HL-60 (cell line): ENCODE data around the gene MYLK4.

Source experiments
- DNase-seq, 2 experiments: peaks; one replicate each; pipeline ENCODE4 v3.0.0-alpha.2; 2010 to 2020; ENCODE audit warnings: low read depth in 1 of 2, low spot score in 1 of 2
- H3K27ac ChIP-seq: fragments of 250-450 bp; sonication (Bioruptor Pico); replicated peaks from 2 replicates; pipeline ENCODE4 v1.5.1; 2020; ENCODE audit warnings: mild to moderate bottlenecking, moderate library complexity
- H3K27me3 ChIP-seq: fragments of 250-450 bp; sonication (Bioruptor Pico); 2 replicates; pipeline ENCODE4 v1.5.1; 2021; ENCODE audit warnings: mild to moderate bottlenecking, moderate library complexity; ENCODE audit not compliant: insufficient read depth, poor library complexity, severe bottlenecking
- H3K4me3 ChIP-seq: replicated peaks from 2 replicates; pipeline ENCODE4 v1.5.1; 2011; ENCODE audit warnings: mild to moderate bottlenecking, control low read depth, low read length; ENCODE audit not compliant: insufficient read depth
- GABPA ChIP-seq: IDR thresholded peaks from 2 replicates; pipeline ENCODE4 v1.6.1; 2012; ENCODE audit warnings: low read depth
- POLR2AphosphoS5 ChIP-seq: IDR thresholded peaks from 2 replicates; pipeline ENCODE4 v1.6.1; 2012; ENCODE audit warnings: low read depth
- SPI1 ChIP-seq: IDR thresholded peaks from 2 replicates; pipeline ENCODE4 v1.6.1; 2012; ENCODE audit warnings: low read depth, mild to moderate bottlenecking, borderline replicate concordance
- TF ChIP-seq, protein P1 (sequence below): IDR thresholded peaks from 2 replicates; pipeline ENCODE4 v1.6.1; 2012; ENCODE audit warnings: low read depth; ENCODE audit not compliant: insufficient replicate concordance
- TF ChIP-seq, protein P2 (sequence below): IDR thresholded peaks from one replicate; pipeline ENCODE4 v1.5.1; 2011; ENCODE audit warnings: low read length, control low read depth, inconsistent platforms; ENCODE audit not compliant: insufficient read depth

Gene MYLK4

DNA sequence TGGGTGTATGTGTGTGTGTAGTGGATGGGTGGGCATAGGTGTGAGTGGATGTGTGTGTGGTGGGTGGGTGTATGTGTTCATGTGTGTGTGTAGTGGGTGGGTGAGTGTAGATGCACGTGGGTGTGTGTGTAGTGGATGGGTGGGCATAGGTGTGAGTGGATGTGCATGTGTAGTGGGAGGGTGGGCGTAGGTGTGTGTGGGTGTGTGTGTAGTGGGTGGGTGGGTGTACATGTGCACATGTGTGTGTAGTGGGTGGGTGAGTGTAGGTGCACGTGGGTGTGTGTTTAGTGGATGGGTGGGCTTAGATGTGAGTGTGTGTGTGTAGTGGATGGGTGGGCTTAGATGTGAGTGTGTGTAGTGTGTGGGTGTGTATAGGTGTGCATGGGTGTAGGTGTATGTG is 104.4 kb downstream of the MYLK4 start:
- DNase-seq, result no peak
- TF ChIP-seq, protein P1, sequence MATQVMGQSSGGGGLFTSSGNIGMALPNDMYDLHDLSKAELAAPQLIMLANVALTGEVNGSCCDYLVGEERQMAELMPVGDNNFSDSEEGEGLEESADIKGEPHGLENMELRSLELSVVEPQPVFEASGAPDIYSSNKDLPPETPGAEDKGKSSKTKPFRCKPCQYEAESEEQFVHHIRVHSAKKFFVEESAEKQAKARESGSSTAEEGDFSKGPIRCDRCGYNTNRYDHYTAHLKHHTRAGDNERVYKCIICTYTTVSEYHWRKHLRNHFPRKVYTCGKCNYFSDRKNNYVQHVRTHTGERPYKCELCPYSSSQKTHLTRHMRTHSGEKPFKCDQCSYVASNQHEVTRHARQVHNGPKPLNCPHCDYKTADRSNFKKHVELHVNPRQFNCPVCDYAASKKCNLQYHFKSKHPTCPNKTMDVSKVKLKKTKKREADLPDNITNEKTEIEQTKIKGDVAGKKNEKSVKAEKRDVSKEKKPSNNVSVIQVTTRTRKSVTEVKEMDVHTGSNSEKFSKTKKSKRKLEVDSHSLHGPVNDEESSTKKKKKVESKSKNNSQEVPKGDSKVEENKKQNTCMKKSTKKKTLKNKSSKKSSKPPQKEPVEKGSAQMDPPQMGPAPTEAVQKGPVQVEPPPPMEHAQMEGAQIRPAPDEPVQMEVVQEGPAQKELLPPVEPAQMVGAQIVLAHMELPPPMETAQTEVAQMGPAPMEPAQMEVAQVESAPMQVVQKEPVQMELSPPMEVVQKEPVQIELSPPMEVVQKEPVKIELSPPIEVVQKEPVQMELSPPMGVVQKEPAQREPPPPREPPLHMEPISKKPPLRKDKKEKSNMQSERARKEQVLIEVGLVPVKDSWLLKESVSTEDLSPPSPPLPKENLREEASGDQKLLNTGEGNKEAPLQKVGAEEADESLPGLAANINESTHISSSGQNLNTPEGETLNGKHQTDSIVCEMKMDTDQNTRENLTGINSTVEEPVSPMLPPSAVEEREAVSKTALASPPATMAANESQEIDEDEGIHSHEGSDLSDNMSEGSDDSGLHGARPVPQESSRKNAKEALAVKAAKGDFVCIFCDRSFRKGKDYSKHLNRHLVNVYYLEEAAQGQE, result no peak
- TF ChIP-seq SPI1, result no peak
- TF ChIP-seq, protein P2, sequence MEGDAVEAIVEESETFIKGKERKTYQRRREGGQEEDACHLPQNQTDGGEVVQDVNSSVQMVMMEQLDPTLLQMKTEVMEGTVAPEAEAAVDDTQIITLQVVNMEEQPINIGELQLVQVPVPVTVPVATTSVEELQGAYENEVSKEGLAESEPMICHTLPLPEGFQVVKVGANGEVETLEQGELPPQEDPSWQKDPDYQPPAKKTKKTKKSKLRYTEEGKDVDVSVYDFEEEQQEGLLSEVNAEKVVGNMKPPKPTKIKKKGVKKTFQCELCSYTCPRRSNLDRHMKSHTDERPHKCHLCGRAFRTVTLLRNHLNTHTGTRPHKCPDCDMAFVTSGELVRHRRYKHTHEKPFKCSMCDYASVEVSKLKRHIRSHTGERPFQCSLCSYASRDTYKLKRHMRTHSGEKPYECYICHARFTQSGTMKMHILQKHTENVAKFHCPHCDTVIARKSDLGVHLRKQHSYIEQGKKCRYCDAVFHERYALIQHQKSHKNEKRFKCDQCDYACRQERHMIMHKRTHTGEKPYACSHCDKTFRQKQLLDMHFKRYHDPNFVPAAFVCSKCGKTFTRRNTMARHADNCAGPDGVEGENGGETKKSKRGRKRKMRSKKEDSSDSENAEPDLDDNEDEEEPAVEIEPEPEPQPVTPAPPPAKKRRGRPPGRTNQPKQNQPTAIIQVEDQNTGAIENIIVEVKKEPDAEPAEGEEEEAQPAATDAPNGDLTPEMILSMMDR, result no peak
- no peak for TF ChIP-seq GABPA
- TF ChIP-seq POLR2AphosphoS5, result no peak
- no peaks in the 10 kb centered on the region for H3K27me3 ChIP-seq
- no peak overlapping the region for H3K27ac ChIP-seq
- no peak overlapping the region for H3K4me3 ChIP-seq

DNA sequence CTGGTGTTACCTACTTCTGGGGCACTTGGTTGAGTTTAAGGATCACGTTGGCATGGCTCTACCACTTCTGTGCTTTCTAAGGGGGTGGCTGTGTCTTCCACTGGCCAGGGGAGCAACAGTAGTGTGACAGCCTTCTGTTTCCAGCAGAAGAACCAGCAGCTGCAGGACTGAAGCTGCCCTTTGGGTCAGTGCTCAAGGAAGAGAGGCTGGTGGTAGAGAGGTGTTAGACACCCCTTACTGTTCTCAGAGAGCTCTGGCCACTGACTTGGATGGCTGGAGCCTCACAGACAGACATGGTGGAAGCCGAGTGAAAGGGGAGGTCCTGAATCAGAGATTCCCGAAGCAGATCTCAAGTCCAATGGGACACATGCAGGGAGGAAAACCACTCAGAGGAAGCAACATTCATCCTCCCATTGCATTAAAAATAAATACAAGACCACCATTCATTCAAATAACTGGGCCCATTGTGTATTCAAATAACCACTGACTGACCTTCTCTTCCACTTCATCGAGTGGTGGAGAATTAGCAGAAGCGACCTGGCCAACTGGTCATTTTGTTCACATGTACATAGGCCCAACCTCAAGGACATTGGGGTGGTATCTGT is 106.7 kb downstream of the MYLK4 start:
- no peak overlapping the region for H3K4me3 ChIP-seq
- no peak overlapping the region for H3K27ac ChIP-seq
- TF ChIP-seq GABPA (no peak), POLR2AphosphoS5 (no peak), SPI1 (no peak)
- TF ChIP-seq, protein P2, result no peak
- TF ChIP-seq, protein P1, result no peak
- no peak for DNase-seq
- H3K27me3 ChIP-seq, result no peaks in the 10 kb centered on the region

DNA sequence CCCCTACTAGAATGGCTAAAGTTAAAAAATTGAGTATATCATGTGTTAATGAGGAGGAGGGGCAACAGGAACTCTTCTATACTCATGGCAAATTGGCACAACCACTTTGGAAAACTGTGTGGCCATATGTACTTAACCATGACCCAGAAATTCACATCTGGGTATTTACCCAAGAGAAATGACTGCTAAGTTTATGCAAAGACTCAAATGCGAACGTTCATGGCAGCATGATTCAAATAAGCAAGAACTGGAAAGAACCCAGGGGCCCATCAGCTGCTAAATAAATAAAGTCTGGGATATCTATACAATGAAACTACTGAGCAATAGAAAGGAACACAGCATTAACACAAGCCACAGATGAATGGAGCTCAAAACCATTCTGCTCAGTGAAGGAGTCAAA is 107.6 kb downstream of the MYLK4 start:
- Histone ChIP-seq H3K27ac (no peak overlapping the region), H3K4me3 (no peak overlapping the region), H3K27me3 (no peaks in the 10 kb centered on the region)
- no peak for DNase-seq
- TF ChIP-seq, protein P1, result no peak
- TF ChIP-seq SPI1 (no peak), POLR2AphosphoS5 (no peak), GABPA (no peak)
- TF ChIP-seq, protein P2, result no peak
